GM18868 (cell line): ENCODE results near the gene GALNTL6.
"Not testable (repeated sequence)": the region's sequence is repeated elsewhere in the genome, so short reads cannot be mapped to it uniquely, and the experiment has no call there.

ENCODE experiments used
- ATAC-seq: cut with Tn5 transposase; IDR thresholded peaks from one replicate; pipeline ENCODE4 v1.9.1; 2021; ENCODE audit warnings: mild to moderate bottlenecking, moderate library complexity; ENCODE audit not compliant: unreplicated experiment

The GALNTL6 gene

GRCh38 chr4:172997217-172997609 lies 1184.0 kb downstream of the GALNTL6 start:
- peak; percentile 27 for ATAC-seq

- ATAC-seq: no peak
Observed at GRCh38 chr4:172997856-172998255, 1184.7 kb downstream of the GALNTL6 start.

GRCh38 chr4:172998527-172999469 lies 1185.6 kb downstream of the GALNTL6 start:
- peak; percentile 27 for ATAC-seq

- no peak for ATAC-seq
Observed at GRCh38 chr4:173001571-173001970, 1188.4 kb downstream of the GALNTL6 start.

- ATAC-seq: no peak
Observed at GRCh38 chr4:173002830-173003561, 1189.8 kb downstream of the GALNTL6 start.

GRCh38 chr4:173005912-173006633 lies 1192.9 kb downstream of the GALNTL6 start:
- ATAC-seq: no peak

- ATAC-seq: no peak
Observed at GRCh38 chr4:173008436-173008835, 1195.2 kb downstream of the GALNTL6 start.

GRCh38 chr4:173009129-173009823 lies 1196.1 kb downstream of the GALNTL6 start:
- no peak for ATAC-seq

GRCh38 chr4:173012608-173013007 lies 1199.4 kb downstream of the GALNTL6 start:
- ATAC-seq: no peak

- ATAC-seq: peak; percentile 63
Observed at GRCh38 chr4:173013232-173013930, 1200.2 kb downstream of the GALNTL6 start.

GRCh38 chr4:173014113-173014558 lies 1200.9 kb downstream of the GALNTL6 start:
- ATAC-seq: no peak

GRCh38 chr4:173014836-173015235 lies 1201.6 kb downstream of the GALNTL6 start:
- no peak for ATAC-seq

GRCh38 chr4:173017802-173018201 lies 1204.6 kb downstream of the GALNTL6 start:
- no peak for ATAC-seq

- ATAC-seq: no peak
Observed at GRCh38 chr4:173018446-173018845, 1205.2 kb downstream of the GALNTL6 start.

GRCh38 chr4:173019664-173020063 lies 1206.5 kb downstream of the GALNTL6 start:
- no peak for ATAC-seq

- not testable (repeated sequence) for ATAC-seq
Observed at GRCh38 chr4:173021746-173022573, 1208.8 kb downstream of the GALNTL6 start.

- no peak for ATAC-seq
Observed at GRCh38 chr4:173024203-173024602, 1211.0 kb downstream of the GALNTL6 start.

- ATAC-seq: peak; percentile 85
Observed at GRCh38 chr4:173025131-173025530, 1211.9 kb downstream of the GALNTL6 start.

GRCh38 chr4:173037242-173037641 lies 1224.0 kb downstream of the GALNTL6 start:
- no peak for ATAC-seq
